HG03575 (cell line): ENCODE data around the gene SMIM1.

Experiments
- ATAC-seq: cut with Tn5 transposase; IDR thresholded peaks from one replicate; pipeline ENCODE4 v1.9.1; 2021; ENCODE audit not compliant: unreplicated experiment, insufficient number of reproducible peaks, low FRiP score; ENCODE audit errors: extremely low read depth

SMIM1 gene

GRCh38 chr1:3814065-3814464 is 41.5 kb downstream of the SMIM1 start:
- ATAC-seq, result no peak

- ATAC-seq, result no peak
Measured at GRCh38 chr1:3814771-3815561, 42.4 kb downstream of the SMIM1 start.

DNA sequence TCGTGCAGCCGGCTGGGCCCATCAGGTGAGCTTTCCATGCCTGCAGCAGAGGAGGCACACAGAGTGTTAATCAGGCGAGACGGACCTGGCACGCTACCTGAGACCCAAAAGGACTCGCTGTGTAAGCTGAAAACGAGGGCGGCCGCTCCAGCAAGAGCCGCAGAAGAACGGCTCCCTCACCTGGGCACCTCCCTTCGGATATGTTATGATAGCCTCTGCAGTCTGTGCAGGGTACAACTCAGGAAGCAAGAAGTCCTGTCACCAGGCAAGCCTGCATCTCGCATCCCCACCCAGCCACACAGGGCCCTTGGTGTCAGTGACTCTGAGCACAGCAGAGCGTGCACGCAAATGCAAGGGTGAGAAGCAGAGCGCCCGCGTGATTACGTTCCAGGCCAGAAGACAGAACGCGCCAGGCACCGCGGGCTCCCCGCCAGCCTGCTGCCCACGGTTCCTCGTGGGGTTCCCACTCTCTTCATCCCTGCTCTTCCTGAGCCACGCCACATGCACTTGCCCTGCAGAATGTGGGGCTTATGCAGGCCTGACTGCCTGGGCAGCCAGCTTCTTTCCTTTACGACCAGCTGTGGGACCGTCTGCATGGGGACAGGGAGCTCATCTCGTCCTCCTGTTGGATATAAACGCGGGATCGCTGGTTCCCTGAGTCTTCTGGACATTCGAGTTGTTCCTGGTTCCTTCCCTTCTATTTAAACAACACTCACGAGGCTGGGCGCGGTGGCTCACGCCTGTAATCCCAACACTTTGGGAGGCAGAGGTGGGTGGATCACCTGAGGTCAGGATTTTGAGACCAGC is 44.0 kb downstream of the SMIM1 start:
- no peak for ATAC-seq

GRCh38 chr1:3817138-3817740 is 44.7 kb downstream of the SMIM1 start:
- ATAC-seq, result no peak

DNA sequence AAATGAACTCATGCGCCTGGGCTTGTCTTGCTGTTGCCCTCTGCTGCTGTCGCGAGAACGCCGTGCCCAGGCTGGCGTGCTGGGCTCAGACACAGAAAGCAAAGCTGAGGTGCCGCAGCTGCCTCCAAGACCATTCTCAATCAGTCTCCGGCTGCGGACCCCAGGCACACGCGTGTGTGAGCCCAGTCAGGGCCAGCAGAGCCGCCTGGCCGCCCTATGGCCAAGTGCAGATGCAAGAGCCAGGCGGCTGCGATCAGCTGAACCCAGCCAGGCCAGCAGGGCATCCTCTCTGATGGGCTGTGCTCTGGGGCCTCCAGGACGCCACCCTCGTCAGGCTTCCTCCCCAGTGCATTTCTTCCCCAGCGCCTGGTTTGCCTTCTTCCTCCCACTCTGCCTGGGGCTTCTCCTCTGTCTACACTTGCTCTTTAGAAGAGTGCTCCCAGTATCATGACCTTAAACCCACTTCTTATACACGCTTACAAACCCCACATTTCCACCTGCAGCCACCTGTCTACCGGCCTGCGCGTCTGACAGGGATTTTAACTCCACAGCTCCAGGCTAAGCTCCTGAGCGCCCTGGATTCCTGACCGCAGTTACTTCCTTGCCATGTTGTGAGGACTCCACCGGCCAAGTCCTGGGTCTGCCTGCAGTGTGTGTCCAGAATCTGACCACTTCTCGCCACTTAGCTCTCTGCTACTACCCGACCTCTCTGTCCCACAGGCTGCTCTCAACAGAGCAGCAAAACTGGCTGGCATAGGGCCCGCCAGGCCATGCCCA is 45.5 kb downstream of the SMIM1 start:
- ATAC-seq, result no peak

- ATAC-seq, result no peak
Measured at GRCh38 chr1:3819771-3820200, 47.2 kb downstream of the SMIM1 start.

DNA sequence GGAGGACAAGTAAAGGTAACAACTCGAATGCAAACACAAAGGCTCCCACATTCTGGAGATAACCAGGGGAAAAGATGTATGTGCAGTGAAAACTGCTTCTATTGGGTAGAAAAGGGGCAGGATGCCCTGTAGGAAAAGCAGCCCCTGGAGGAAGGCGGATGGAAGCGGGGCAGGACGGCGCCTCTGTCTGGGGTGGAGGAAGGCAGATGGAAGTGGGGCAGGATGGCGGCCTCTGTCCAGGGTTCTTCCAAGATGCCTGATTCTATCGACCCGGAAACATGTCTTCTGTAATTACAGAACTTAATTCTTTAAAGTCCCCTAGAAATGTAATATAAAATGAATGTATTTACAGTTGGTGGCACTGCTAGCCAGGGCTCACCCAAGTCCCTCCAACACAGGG is 47.8 kb downstream of the SMIM1 start:
- no peak for ATAC-seq

- ATAC-seq, result no peak
Measured at GRCh38 chr1:3821004-3821403, 48.5 kb downstream of the SMIM1 start.

DNA sequence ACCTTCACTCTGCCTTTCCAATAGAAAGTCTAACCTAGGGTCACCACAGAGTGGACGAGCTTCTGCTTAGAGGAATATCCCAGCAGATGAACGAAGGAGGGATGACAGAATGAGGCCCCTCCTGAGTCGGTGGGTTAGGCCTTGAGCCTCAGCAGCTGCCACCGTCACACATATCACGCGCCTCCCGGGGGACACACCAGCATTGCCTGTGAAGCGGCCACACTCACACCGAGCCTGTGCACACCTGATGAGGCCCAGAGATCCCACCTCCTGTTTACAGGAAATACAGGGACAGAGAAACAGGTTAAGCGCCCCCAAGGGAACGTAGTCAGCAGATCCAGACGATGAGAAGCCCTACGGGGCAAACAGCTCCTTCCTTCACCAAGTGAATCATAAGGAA is 48.9 kb downstream of the SMIM1 start:
- ATAC-seq, result no peak

DNA sequence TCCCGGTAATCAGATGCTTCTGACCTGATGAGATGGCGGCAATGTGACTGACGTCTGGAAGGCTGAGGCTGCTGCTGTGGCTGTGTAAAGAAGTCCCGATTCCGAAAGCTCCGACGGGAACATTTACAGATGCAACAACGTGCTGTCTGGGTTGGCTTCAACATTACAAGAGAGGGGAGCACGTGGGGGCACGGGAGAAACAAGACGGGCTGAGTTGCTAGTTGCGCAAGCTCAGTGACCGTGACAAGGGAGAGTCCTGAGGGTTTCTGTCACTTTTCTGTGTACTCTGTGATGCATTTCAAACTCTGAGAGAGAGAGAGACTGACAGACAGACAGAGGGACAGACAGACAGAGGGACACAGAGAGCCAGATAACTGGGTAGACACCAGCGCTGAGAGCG is 49.4 kb downstream of the SMIM1 start:
- ATAC-seq, result no peak

DNA sequence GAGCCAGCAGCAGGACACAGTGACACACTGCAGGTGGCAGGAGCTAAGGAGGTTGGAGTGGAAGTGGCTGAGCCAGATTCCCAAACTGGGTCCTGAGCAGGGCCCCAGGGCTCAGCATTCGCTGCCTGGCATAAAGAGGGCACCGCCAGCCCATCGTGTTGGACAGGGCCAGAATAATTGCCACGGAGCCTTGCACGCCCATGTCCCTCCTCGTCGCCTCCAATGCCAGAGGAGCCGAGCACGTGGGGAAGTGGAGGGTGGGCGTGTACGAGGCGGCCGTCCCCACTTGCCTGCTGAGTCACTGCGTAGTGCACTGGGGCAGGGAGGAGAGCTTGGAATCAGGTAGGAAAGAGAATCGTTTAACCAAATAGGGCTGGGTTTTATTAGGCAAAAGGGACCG is 49.9 kb downstream of the SMIM1 start:
- ATAC-seq, result no peak

DNA sequence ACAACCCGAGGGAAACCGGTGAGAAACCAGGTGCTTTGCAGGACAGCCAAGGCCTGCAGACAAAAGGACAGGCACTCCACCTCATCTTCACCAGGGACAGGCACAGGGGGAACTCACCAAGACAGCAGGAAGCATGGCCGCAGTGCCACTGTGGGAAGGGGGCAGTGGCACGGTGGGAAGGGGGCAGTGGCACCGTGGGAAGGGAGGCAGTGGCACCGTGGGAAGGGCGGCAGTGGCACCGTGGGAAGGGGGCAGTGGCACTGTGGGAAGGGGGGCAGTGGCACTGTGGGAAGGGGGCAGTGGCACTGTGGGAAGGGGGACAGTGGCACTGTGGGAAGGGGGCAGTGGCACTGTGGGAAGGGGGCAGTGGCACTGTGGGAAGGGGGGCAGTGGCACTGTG is 52.1 kb downstream of the SMIM1 start:
- ATAC-seq, result no peak

DNA sequence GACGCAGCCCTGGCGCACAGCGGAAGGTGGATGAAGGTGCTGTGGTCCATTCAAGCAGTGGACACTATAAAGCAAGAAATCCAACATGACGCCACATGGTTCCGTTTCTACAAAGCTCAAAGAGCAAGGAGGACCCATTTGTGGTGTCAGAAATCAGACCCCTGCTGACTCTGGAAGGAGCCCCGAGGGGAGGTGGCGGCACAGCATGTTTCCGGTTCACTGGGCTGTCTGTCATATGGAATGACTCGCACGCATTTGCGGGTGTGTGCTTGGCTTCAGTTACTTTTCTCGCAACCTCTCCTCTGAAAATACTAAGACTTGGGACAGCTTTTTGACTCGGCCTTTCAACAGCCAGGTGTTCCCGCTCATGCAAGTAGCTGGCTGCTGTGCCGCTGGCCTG is 52.8 kb downstream of the SMIM1 start:
- ATAC-seq, result no peak
